Stimulated activated CD4-positive, alpha-beta T cell treated with anti-CD3 and anti-CD28 coated beads, Interleukin-1b, Interleukin-23, amount 100 ng/mL, for 1 hour (primary cell): ENCODE results near the gene EMCN.
"Not testable (repeated sequence)": the region's sequence is repeated elsewhere in the genome, so short reads cannot be mapped to it uniquely, and the experiment has no call there.

Experiments
- DNase-seq, 2 donors: peaks; one replicate each; pipeline ENCODE4 v3.0.0-alpha.2; 2020; ENCODE audit warnings: low read depth in 2 of 2

The EMCN gene

GRCh38 chr4:100517864-100518341 is at the start of gene EMCN:
Gene EMCN (minus strand): TSS chr4:100518022. CDS start chr4:100517914, 108 bp downstream.
- no peak for DNase-seq

- no peak for DNase-seq
Observed at GRCh38 chr4:100566396-100566795, 48.6 kb upstream of the EMCN start.

- no peak for DNase-seq
Observed at GRCh38 chr4:100557306-100557705, 39.5 kb upstream of the EMCN start.

- DNase-seq: no peak
Observed at GRCh38 chr4:100555611-100556337, 38.0 kb upstream of the EMCN start.

GRCh38 chr4:100548200-100548560 is 30.4 kb upstream of the EMCN start:
- no peak for DNase-seq

- DNase-seq: no peak
Observed at GRCh38 chr4:100547541-100548199, 29.8 kb upstream of the EMCN start.

- no peak for DNase-seq
Observed at GRCh38 chr4:100545427-100545826, 27.6 kb upstream of the EMCN start.

GRCh38 chr4:100540131-100540530 is 22.3 kb upstream of the EMCN start:
- DNase-seq: no peak

GRCh38 chr4:100539706-100540105 is 21.9 kb upstream of the EMCN start:
- no peak for DNase-seq

GRCh38 chr4:100533741-100534140 is 15.9 kb upstream of the EMCN start:
- DNase-seq: no peak

- DNase-seq: not testable (repeated sequence)
Observed at GRCh38 chr4:100530161-100530560, 12.3 kb upstream of the EMCN start.

- no peak for DNase-seq
Observed at GRCh38 chr4:100525686-100526085, 7.9 kb upstream of the EMCN start.

GRCh38 chr4:100519205-100519604 is 1.4 kb upstream of the EMCN start:
- DNase-seq: no peak

GRCh38 chr4:100516225-100516624 is 1.6 kb downstream of the EMCN start:
- DNase-seq: no peak

- no peak for DNase-seq
Observed at GRCh38 chr4:100511896-100512295, 5.9 kb downstream of the EMCN start.

GRCh38 chr4:100510551-100510950 is 7.3 kb downstream of the EMCN start:
- DNase-seq: no peak

GRCh38 chr4:100509386-100509785 is 8.4 kb downstream of the EMCN start:
- DNase-seq: no peak

GRCh38 chr4:100508691-100509090 is 9.1 kb downstream of the EMCN start:
- no peak for DNase-seq

- DNase-seq: no peak
Observed at GRCh38 chr4:100504086-100504874, 13.5 kb downstream of the EMCN start.

GRCh38 chr4:100497791-100498190 is 20.0 kb downstream of the EMCN start:
- no peak for DNase-seq

- DNase-seq: no peak
Observed at GRCh38 chr4:100495074-100495473, 22.7 kb downstream of the EMCN start.

- no peak for DNase-seq
Observed at GRCh38 chr4:100494166-100494565, 23.7 kb downstream of the EMCN start.

- no peak for DNase-seq
Observed at GRCh38 chr4:100493756-100494155, 24.1 kb downstream of the EMCN start.
